A549 (cell line): ENCODE data around the gene SNTG2. TPM values are rescaled to one million over a fixed set of nuclear protein-coding genes. Genes with fewer than 3 reads are reported as not detected.

Experiments used
- ATAC-seq, 2 experiments: fragments of 200-7000 bp in 1 of 2; fragments of >200 bp in 1 of 2; cut with Nextera tagmentation in 1 of 2; cut with Tn5 transposase in 1 of 2; 3 replicates each; pipeline versions ENCODE4 v1.8.0 to v1.9.1; 2018 to 2020; ENCODE audit warnings: mild to moderate bottlenecking in 1 of 2, moderate library complexity in 1 of 2
- CTCF ChIA-PET: fragments of 300-600 bp; sonication (Branson Sonifier 250); formaldehyde crosslinking; extraction: SDS; loops from one replicate; lab custom pipeline; 2021; ENCODE audit warnings: antibody characterized with exemption, inconsistent platforms; lab: Yijun Ruan, JAX
- POLR2A ChIA-PET: fragments of 350-600 bp; formaldehyde crosslinking; extraction: SDS; loops from one replicate; lab custom pipeline; 2021; ENCODE audit warnings: antibody characterized with exemption, inconsistent platforms; lab: Yijun Ruan, JAX
- DNase-seq, 2 experiments: peaks; one replicate each; pipeline versions ENCODE4 v3.0.0 to v3.0.0-alpha.2; 2011 to 2016; ENCODE audit warnings: low read depth in 1 of 2, low spot score in 1 of 2
- FAIRE-seq: peaks from 2 replicates; lab custom pipeline; 2011; peaks lifted over from hg19 to GRCh38; lab: Jason Lieb, UNC
- H3K27ac ChIP-seq, 2 experiments: fragments of >200 bp; sonication (Bioruptor Twin); formaldehyde crosslinking; 3 replicates each; pipeline ENCODE4 v1.5.1; 2016 to 2017
- H3K4me1 ChIP-seq: fragments of >200 bp; sonication (Bioruptor Twin); formaldehyde crosslinking; 3 replicates; pipeline ENCODE4 v1.6.1; 2016
- H3K4me2 ChIP-seq: fragments of >200 bp; sonication (Bioruptor Twin); formaldehyde crosslinking; 3 replicates; pipeline ENCODE4 v1.6.1; 2016
- H3K4me3 ChIP-seq: fragments of >200 bp; sonication (Bioruptor Twin); formaldehyde crosslinking; 3 replicates; pipeline ENCODE4 v1.5.1; 2016
- H3K9me3 ChIP-seq: fragments of >200 bp; sonication (Bioruptor Twin); formaldehyde crosslinking; 3 replicates; pipeline ENCODE4 v1.6.1; 2016
- BHLHE40 ChIP-seq: IDR thresholded peaks from 2 replicates; pipeline ENCODE4 v1.6.1; 2012; ENCODE audit warnings: low read depth, low read length, inconsistent platforms
- EHMT2 ChIP-seq: fragments of 200-600 bp; sonication (generic); IDR thresholded peaks from 2 replicates; pipeline ENCODE4 v1.6.1; 2016; ENCODE audit warnings: antibody characterized with exemption, low read depth, mild to moderate bottlenecking, moderate library complexity
- ESRRA ChIP-seq: fragments of 150-350 bp; IDR thresholded peaks from 2 replicates; pipeline ENCODE4 v1.6.1; 2014; ENCODE audit warnings: mild to moderate bottlenecking, low read length, borderline replicate concordance
- GATA3 ChIP-seq: IDR thresholded peaks from 2 replicates; pipeline ENCODE4 v1.6.1; 2012; ENCODE audit warnings: borderline replicate concordance
- HDAC2 ChIP-seq: fragments of 200-600 bp; sonication (generic); IDR thresholded peaks from 2 replicates; pipeline ENCODE4 v1.6.1; 2016
- JUN ChIP-seq, 2 experiments: fragments of >200 bp; sonication (Bioruptor Twin); formaldehyde crosslinking; IDR thresholded peaks; 2 replicates in 1 of 2; 3 replicates in 1 of 2; pipeline ENCODE4 v1.6.1; 2016 to 2017
- KDM1A ChIP-seq: fragments of 200-600 bp; sonication (generic); IDR thresholded peaks from 2 replicates; pipeline ENCODE4 v1.6.1; 2016; ENCODE audit warnings: low read depth, mild to moderate bottlenecking
- MAFK ChIP-seq: fragments of 450-650 bp; IDR thresholded peaks from 2 replicates; pipeline ENCODE4 v1.6.1; 2014; ENCODE audit not compliant: partially characterized antibody
- MAX ChIP-seq: IDR thresholded peaks from 2 replicates; pipeline ENCODE4 v1.6.1; 2012
- NR3C1 ChIP-seq: fragments of >200 bp; sonication (Bioruptor Twin); formaldehyde crosslinking; IDR thresholded peaks from 3 replicates; pipeline ENCODE4 v1.6.1; 2017
- PHF8 ChIP-seq: fragments of 200-600 bp; sonication (generic); IDR thresholded peaks from 2 replicates; pipeline ENCODE4 v1.6.1; 2016; ENCODE audit warnings: low read depth, mild to moderate bottlenecking, antibody characterized with exemption, moderate library complexity, borderline replicate concordance
- RFX5 ChIP-seq: fragments of 450-650 bp; IDR thresholded peaks from 2 replicates; pipeline ENCODE4 v1.7.1; 2014; ENCODE audit warnings: antibody characterized with exemption, mild to moderate bottlenecking, moderate library complexity
- RNF2 ChIP-seq: fragments of 200-600 bp; sonication (generic); IDR thresholded peaks from 2 replicates; pipeline ENCODE4 v1.6.1; 2016; ENCODE audit warnings: low read depth, mild to moderate bottlenecking, antibody characterized with exemption, moderate library complexity, borderline replicate concordance
- TFCP2L1 ChIP-seq: fragments of 250-450 bp; sonication (Bioruptor Pico); IDR thresholded peaks from 2 replicates; pipeline ENCODE4 v1.5.0; 2021; ENCODE audit warnings: mild to moderate bottlenecking
- ZC3H11A ChIP-seq: fragments of 450-650 bp; IDR thresholded peaks from 2 replicates; pipeline ENCODE4 v1.6.1; 2014; ENCODE audit warnings: antibody characterized with exemption, mild to moderate bottlenecking
- ZSCAN20 ChIP-seq: fragments of 250-450 bp; sonication (Bioruptor Pico); IDR thresholded peaks from 2 replicates; pipeline ENCODE4 v1.8.0; 2022; ENCODE audit warnings: mild to moderate bottlenecking, moderate library complexity
- WGBS: methylation state at CpG from one replicate; pipeline ENCODE4 v1.1.6; 2017; ENCODE audit errors: missing lambda C conversion rate; 5-methylcytosine and 5-hydroxymethylcytosine counted together
- polyA plus RNA-seq, 4 experiments: library from polyadenylated mRNA; depleted of rRNA in 3 of 4; stranded (reverse); fragments of >200 nt; fragmentation: RNase III in 1 of 4; extraction: RNeasy Plus Mini Kit Qiagen cat#74134 plus additional on column Dnase treatment in 1 of 4; gene quantifications; 2 replicates in 3 of 4; 3 replicates in 1 of 4; pipeline ENCODE4 v1.2.3, GENCODE V29; 2011 to 2017
- TF ChIP-seq, protein P1 (sequence below): fragments of >200 bp; sonication (Bioruptor Twin); formaldehyde crosslinking; IDR thresholded peaks from 3 replicates; pipeline ENCODE4 v1.6.1; 2016
- TF ChIP-seq, protein P2 (sequence below): fragments of 450-650 bp; IDR thresholded peaks from 2 replicates; pipeline ENCODE4 v1.6.1; 2014; ENCODE audit warnings: antibody characterized with exemption
- TF ChIP-seq, protein P3 (sequence below): fragments of 250-450 bp; sonication (Bioruptor Pico); IDR thresholded peaks from 2 replicates; pipeline ENCODE4 v1.5.0; 2021; ENCODE audit warnings: mild to moderate bottlenecking, moderate library complexity, borderline replicate concordance

The SNTG2 gene
- polyA plus RNA-seq, 2 of the 4 experiments (the other 2 are of a cell fraction), result not detected

DNA sequence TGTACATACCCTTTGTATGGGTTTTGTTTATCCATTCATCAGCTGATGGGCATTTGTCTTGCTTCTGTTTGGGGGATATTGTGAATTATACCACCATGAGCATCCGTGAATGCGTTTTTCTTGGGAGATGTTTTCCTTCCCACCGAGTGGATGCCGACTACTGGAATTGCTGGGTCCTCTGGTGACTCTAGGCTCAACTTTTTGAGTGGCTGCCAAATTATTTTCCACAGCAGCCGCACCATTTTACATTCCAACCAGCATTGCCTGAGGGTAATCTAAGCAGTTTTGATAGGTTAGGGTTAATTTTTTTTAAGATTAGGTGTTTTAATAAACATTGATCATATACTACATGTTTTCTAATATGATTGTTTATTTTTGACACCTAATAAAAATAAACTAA lies 220.1 kb downstream of the SNTG2 start (continued):
- no peak for TF ChIP-seq JUN (IDR thresholded peaks at IDR 0.05)

DNA sequence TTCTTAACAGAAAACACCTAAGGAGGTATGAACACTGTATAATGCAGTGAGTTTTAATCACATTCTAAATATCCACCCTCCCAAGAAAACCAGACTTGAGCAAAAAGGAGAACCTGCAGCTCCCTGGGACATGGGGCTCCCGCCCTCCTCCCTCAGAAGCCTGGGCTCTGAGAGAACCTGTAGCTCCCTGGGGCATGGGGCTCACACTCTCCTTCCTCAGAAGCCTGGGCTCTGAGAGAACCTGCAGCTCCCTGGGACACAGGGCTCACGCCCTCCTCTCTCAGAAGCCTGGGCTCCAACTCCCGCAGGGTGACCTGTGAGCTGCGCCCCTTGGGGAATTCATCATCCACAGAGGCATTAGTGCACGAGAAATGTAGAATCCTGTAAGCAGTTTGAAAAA lies 222.9 kb downstream of the SNTG2 start:
- DNase-seq (no peak), FAIRE-seq (no peak), ATAC-seq (no peak)
- Histone ChIP-seq H3K4me1 (no peaks in the 10 kb centered on the region), H3K4me3 (no peak overlapping the region), H3K4me2 (no peak overlapping the region), H3K27ac (no peak overlapping the region), H3K9me3 (no peaks in the 10 kb centered on the region)
- CTCF ChIA-PET, result no interaction called here
- WGBS, result 4% methylated on average over 5 of the region's 5 CpGs
- TF ChIP-seq KDM1A (no peak), MAX (no peak), NR3C1 (no peak), GATA3 (no peak), PHF8 (no peak), ESRRA (no peak), EHMT2 (no peak), ZSCAN20 (CRISPR knock-in tag) (no peak), RFX5 (no peak), TFCP2L1 (no peak), HDAC2 (no peak), ZC3H11A (no peak)
- TF ChIP-seq, protein P1, sequence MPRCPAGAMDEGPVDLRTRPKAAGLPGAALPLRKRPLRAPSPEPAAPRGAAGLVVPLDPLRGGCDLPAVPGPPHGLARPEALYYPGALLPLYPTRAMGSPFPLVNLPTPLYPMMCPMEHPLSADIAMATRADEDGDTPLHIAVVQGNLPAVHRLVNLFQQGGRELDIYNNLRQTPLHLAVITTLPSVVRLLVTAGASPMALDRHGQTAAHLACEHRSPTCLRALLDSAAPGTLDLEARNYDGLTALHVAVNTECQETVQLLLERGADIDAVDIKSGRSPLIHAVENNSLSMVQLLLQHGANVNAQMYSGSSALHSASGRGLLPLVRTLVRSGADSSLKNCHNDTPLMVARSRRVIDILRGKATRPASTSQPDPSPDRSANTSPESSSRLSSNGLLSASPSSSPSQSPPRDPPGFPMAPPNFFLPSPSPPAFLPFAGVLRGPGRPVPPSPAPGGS, result no peak
- TF ChIP-seq, protein P2, sequence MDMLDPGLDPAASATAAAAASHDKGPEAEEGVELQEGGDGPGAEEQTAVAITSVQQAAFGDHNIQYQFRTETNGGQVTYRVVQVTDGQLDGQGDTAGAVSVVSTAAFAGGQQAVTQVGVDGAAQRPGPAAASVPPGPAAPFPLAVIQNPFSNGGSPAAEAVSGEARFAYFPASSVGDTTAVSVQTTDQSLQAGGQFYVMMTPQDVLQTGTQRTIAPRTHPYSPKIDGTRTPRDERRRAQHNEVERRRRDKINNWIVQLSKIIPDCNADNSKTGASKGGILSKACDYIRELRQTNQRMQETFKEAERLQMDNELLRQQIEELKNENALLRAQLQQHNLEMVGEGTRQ, result no peak
- POLR2A ChIA-PET, result no interaction called here

DNA sequence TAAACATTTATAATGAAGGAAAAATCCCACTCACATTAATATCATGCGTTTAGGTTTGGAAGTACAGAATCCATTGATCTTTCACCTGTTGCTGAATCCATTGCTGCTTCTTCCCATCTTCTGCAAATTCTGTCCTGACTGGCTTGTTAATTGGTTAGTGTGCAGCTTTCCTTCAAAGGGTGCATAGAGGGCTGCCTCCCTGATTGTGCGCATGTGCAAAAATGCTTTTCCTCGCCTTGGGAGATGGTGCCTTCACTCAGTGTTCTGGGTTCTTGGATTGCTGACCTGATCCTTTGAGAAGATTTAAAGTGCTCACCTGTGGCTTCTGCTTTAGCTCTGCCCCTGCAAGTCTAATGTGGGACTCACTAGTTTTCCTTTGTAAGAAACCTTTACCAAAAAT lies 231.2 kb downstream of the SNTG2 start:
- ChIA-PET POLR2A (no interaction called here), CTCF (no interaction called here)
- Histone ChIP-seq H3K9me3 (peaks cover 9% of the 10 kb centered on the region; the same call in 1 of the 3 replicates), H3K4me2 (no peak overlapping the region), H3K4me3 (no peak overlapping the region), H3K4me1 (no peaks in the 10 kb centered on the region), H3K27ac (no peak overlapping the region)
- 45% methylated on average over 3 of the region's 3 CpGs for WGBS
- no peak for FAIRE-seq
- no peak for DNase-seq
- no peak for TF ChIP-seq HDAC2
- TF ChIP-seq, protein P3, sequence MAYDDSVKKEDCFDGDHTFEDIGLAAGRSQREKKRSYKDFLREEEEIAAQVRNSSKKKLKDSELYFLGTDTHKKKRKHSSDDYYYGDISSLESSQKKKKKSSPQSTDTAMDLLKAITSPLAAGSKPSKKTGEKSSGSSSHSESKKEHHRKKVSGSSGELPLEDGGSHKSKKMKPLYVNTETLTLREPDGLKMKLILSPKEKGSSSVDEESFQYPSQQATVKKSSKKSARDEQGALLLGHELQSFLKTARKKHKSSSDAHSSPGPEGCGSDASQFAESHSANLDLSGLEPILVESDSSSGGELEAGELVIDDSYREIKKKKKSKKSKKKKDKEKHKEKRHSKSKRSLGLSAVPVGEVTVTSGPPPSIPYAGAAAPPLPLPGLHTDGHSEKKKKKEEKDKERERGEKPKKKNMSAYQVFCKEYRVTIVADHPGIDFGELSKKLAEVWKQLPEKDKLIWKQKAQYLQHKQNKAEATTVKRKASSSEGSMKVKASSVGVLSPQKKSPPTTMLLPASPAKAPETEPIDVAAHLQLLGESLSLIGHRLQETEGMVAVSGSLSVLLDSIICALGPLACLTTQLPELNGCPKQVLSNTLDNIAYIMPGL (CRISPR knock-in tag), result no peak
- ATAC-seq, result no peak

- Histone ChIP-seq H3K4me3 (no peak overlapping the region), H3K27ac (no peak overlapping the region), H3K9me3 (peaks cover 9% of the 10 kb centered on the region; the same call in 1 of the 3 replicates), H3K4me2 (no peak overlapping the region), H3K4me1 (no peaks in the 10 kb centered on the region)
- no peak for ATAC-seq
- DNase-seq, result no peak
- TF ChIP-seq BHLHE40 (no peak), MAFK (no peak), ZSCAN20 (CRISPR knock-in tag) (no peak), RNF2 (no peak), PHF8 (no peak)
- no peak for FAIRE-seq
- ChIA-PET CTCF (no interaction called here), POLR2A (no interaction called here)
- 3% methylated on average over 3 of the region's 3 CpGs for WGBS
Observed at GRCh38 chr2:1183300-1183699, 232.7 kb downstream of the SNTG2 start.
